IMR-90 (cell line): Measurements from ENCODE around the gene LRRC3B. TPM values are rescaled to one million over a fixed set of nuclear protein-coding genes. Genes with fewer than 3 reads are reported as not detected.
A peak's percentile ranks its signal among the peaks of the same experiment; 100 is the strongest.

Source experiments
- ATAC-seq: fragments of 200-7000 bp; cut with Tn5 transposase; 2 replicates; pipeline ENCODE4 v1.9.1; 2020; ENCODE audit warnings: low read depth, mild to moderate bottlenecking, moderate library complexity
- BruUV-seq: library from RNA; stranded (reverse); fragments of 400-500 nt; replicated peaks from 2 replicates; lab custom pipeline; 2021; lab: Mats Ljungman, UMichigan
- CTCF ChIA-PET: fragments of 300-600 bp; formaldehyde crosslinking; extraction: SDS; loops from one replicate; lab custom pipeline; 2021; ENCODE audit warnings: antibody characterized with exemption; lab: Yijun Ruan, JAX
- POLR2A ChIA-PET: fragments of 300-600 bp; sonication (Branson Sonifier 250); formaldehyde crosslinking; loops from one replicate; lab custom pipeline; 2022; ENCODE audit warnings: antibody characterized with exemption; ENCODE audit not compliant: unreplicated experiment; lab: Charles Lee
- DNase-seq: peaks from one replicate; pipeline ENCODE4 v3.0.0; 2013
- H2AFZ ChIP-seq: replicated peaks from 2 replicates; pipeline ENCODE3; 2013; ENCODE audit warnings: low read length, mild to moderate bottlenecking; ENCODE audit not compliant: poor library complexity
- H2AK5ac ChIP-seq: 2 replicates; pipeline ENCODE4 v1.6.1; 2013; ENCODE audit warnings: low read depth, low read length, inconsistent platforms
- H2AK9ac ChIP-seq: replicated peaks from 2 replicates; pipeline ENCODE3; 2013; ENCODE audit warnings: mild to moderate bottlenecking, low read depth, low read length, moderate library complexity; ENCODE audit not compliant: poor library complexity
- H2BK120ac ChIP-seq: 2 replicates; pipeline ENCODE4 v1.6.1; 2013; ENCODE audit warnings: low read depth, low read length, inconsistent platforms
- H2BK15ac ChIP-seq: 3 replicates; pipeline ENCODE4 v1.6.1; 2013; ENCODE audit warnings: low read depth, low read length, inconsistent platforms
- H2BK20ac ChIP-seq: 2 replicates; pipeline ENCODE4 v1.6.1; 2013; ENCODE audit warnings: low read depth, mild to moderate bottlenecking, inconsistent platforms, low read length, moderate library complexity
- H2BK5ac ChIP-seq: 2 replicates; pipeline ENCODE4 v1.6.1; 2013; ENCODE audit warnings: mild to moderate bottlenecking, low read depth, low read length, inconsistent platforms; ENCODE audit not compliant: poor library complexity, severe bottlenecking
- H3K14ac ChIP-seq: replicated peaks from 2 replicates; pipeline ENCODE4 v1.6.1; 2013; ENCODE audit warnings: low read depth, low read length, inconsistent platforms
- H3K18ac ChIP-seq: 2 replicates; pipeline ENCODE4 v1.6.1; 2013; ENCODE audit warnings: low read depth, low read length, control low read depth
- H3K23ac ChIP-seq: 2 replicates; pipeline ENCODE4 v1.6.1; 2013; ENCODE audit warnings: low read depth, low read length, inconsistent platforms
- H3K27ac ChIP-seq: 2 replicates; pipeline ENCODE4 v1.5.1; 2013; ENCODE audit warnings: mild to moderate bottlenecking, control low read depth, low read length; ENCODE audit not compliant: insufficient read depth
- H3K27me3 ChIP-seq: 2 replicates; pipeline ENCODE4 v1.6.1; 2013; ENCODE audit warnings: low read length; ENCODE audit not compliant: control insufficient read depth, insufficient read depth
- H3K36me3 ChIP-seq: 2 replicates; pipeline ENCODE4 v1.6.1; 2013; ENCODE audit warnings: low read length, mixed read lengths; ENCODE audit not compliant: control insufficient read depth, insufficient read depth
- H3K4ac ChIP-seq: 2 replicates; pipeline ENCODE4 v1.6.1; 2013; ENCODE audit warnings: low read depth, low read length, inconsistent platforms
- H3K4me1 ChIP-seq: 2 replicates; pipeline ENCODE4 v1.6.1; 2013; ENCODE audit warnings: low read length, mixed read lengths; ENCODE audit not compliant: control insufficient read depth, insufficient read depth
- H3K4me2 ChIP-seq: 2 replicates; pipeline ENCODE4 v1.6.1; 2013; ENCODE audit warnings: low read depth, mild to moderate bottlenecking, control low read depth, low read length, moderate library complexity
- H3K4me3 ChIP-seq: 2 replicates; pipeline ENCODE4 v1.5.1; 2013; ENCODE audit warnings: low read depth, mild to moderate bottlenecking, control low read depth, low read length, moderate library complexity; ENCODE audit not compliant: insufficient read depth
- H3K56ac ChIP-seq: 2 replicates; pipeline ENCODE4 v1.6.1; 2013; ENCODE audit warnings: low read length, inconsistent platforms; ENCODE audit not compliant: insufficient read depth; ENCODE audit errors: extremely low read depth
- H3K79me1 ChIP-seq, 2 experiments: 2 replicates each; pipeline ENCODE4 v1.6.1; 2013; ENCODE audit warnings: low read length in 2 of 2, inconsistent platforms in 1 of 2, low read depth in 1 of 2
- H3K9ac ChIP-seq: 2 replicates; pipeline ENCODE4 v1.6.1; 2013; ENCODE audit warnings: low read depth, low read length, control low read depth
- H3K9me1 ChIP-seq: 2 replicates; pipeline ENCODE4 v1.6.1; 2013; ENCODE audit warnings: low read length, inconsistent platforms; ENCODE audit not compliant: insufficient read depth
- H3K9me3 ChIP-seq: 2 replicates; pipeline ENCODE4 v1.6.1; 2013; ENCODE audit warnings: low read length; ENCODE audit not compliant: control insufficient read depth, insufficient read depth
- H4K20me1 ChIP-seq: 2 replicates; pipeline ENCODE4 v1.6.1; 2013; ENCODE audit warnings: low read length, inconsistent platforms; ENCODE audit not compliant: insufficient read depth
- H4K5ac ChIP-seq: 2 replicates; pipeline ENCODE4 v1.6.1; 2013; ENCODE audit warnings: mild to moderate bottlenecking, low read depth, low read length, control low read depth
- H4K8ac ChIP-seq, 2 experiments: 2 replicates each; pipeline ENCODE4 v1.6.1; 2013; ENCODE audit warnings: low read depth in 2 of 2, low read length in 2 of 2, control low read depth in 1 of 2, inconsistent platforms in 1 of 2
- H4K91ac ChIP-seq: 2 replicates; pipeline ENCODE4 v1.6.1; 2013; ENCODE audit warnings: low read depth, low read length, inconsistent platforms; ENCODE audit not compliant: insufficient read depth
- BHLHE40 ChIP-seq: fragments of 150-350 bp; IDR thresholded peaks from 2 replicates; pipeline ENCODE4 v1.6.1; 2016; ENCODE audit warnings: mild to moderate bottlenecking, low read depth, low read length
- CTCF ChIP-seq: conservative IDR thresholded peaks from 2 replicates; pipeline ENCODE4 v1.5.1; 2012; ENCODE audit warnings: mild to moderate bottlenecking, low read depth, low read length, improper control_type of control experiment
- FOS ChIP-seq: fragments of 150-350 bp; IDR thresholded peaks from 2 replicates; pipeline ENCODE4 v1.6.1; 2016; ENCODE audit warnings: low read depth, low read length
- MAFK ChIP-seq: IDR thresholded peaks from 2 replicates; pipeline ENCODE4 v1.6.1; 2012; ENCODE audit warnings: low read depth, low read length, improper control_type of control experiment
- NFE2L2 ChIP-seq: fragments of 150-350 bp; IDR thresholded peaks from 2 replicates; pipeline ENCODE4 v1.6.1; 2016; ENCODE audit warnings: low read depth, mild to moderate bottlenecking, low read length
- POLR2A ChIP-seq: IDR thresholded peaks from 2 replicates; pipeline ENCODE4 v1.6.1; 2012; ENCODE audit warnings: mild to moderate bottlenecking, low read depth, low read length
- RFX5 ChIP-seq: IDR thresholded peaks from 2 replicates; pipeline ENCODE4 v1.8.0; 2012; ENCODE audit warnings: low read depth, mild to moderate bottlenecking, low read length, moderate library complexity
- WGBS, 2 experiments: methylation state at CpG; one replicate each; pipeline versions ENCODE4 v1.1.5 to v1.1.7; 2013; ENCODE audit warnings: missing lambda C conversion rate in 2 of 2; ENCODE audit not compliant: insufficient read length in 1 of 2; ENCODE audit errors: extremely low coverage in 2 of 2; 5-methylcytosine and 5-hydroxymethylcytosine counted together
- dilution Hi-C: fragments of 300-500 bp; cut with HindIII; formaldehyde crosslinking; loops from one replicate; pipeline ENCODE4 v1.14.3; 2018; ENCODE audit warnings: low sequenced_read_pairs; ENCODE audit not compliant: unreplicated experiment
- in situ Hi-C: fragments of 300-500 bp; cut with MboI; formaldehyde crosslinking; loops from 3 replicates; pipeline ENCODE4 v1.14.3; 2019; ENCODE audit warnings: low sequenced_read_pairs, inconsistent platforms, mixed read lengths
- intact Hi-C: fragments of 100-400 bp; cut with micrococcal nuclease; formaldehyde crosslinking; loops from 2 replicates; pipeline ENCODE4 v1.10.0; 2022
- polyA plus RNA-seq, 3 experiments: library from polyadenylated mRNA; depleted of rRNA; stranded (reverse); fragments of >200 nt; gene quantifications; 2 replicates each; pipeline ENCODE4 v1.2.3, GENCODE V29; 2012; ENCODE audit warnings: low replicate concordance in 1 of 3
- total RNA-seq: library from RNA; depleted of rRNA; stranded (reverse); fragments of >200 nt; gene quantifications from 2 replicates; pipeline ENCODE4 v1.2.3, GENCODE V29; 2012

The LRRC3B gene
- total and polyA plus RNA-seq, 2 of the 4 experiments (the other 2 are of a cell fraction): not detected

- Histone ChIP-seq H3K4me2 (no peak overlapping the region), H4K5ac (no peak overlapping the region), H3K14ac (no peak overlapping the region), H2AK9ac (no peak overlapping the region), H3K27me3 (no peaks in the 10 kb centered on the region), H3K23ac (no peak overlapping the region), H2BK20ac (no peak overlapping the region), H2BK5ac (no peak overlapping the region), H4K91ac (no peak overlapping the region), H3K9ac (no peak overlapping the region), H2BK15ac (no peak overlapping the region), H3K4ac (no peak overlapping the region), H3K4me3 (no peak overlapping the region), H3K9me1 (no peaks in the 10 kb centered on the region), H3K4me1 (no peaks in the 10 kb centered on the region), H3K18ac (no peak overlapping the region), H3K36me3 (no peaks in the 10 kb centered on the region), H2AK5ac (no peak overlapping the region), H4K8ac (no peak overlapping the region), H4K20me1 (no peaks in the 10 kb centered on the region), H3K9me3 (peaks cover 9% of the 10 kb centered on the region), H3K27ac (no peak overlapping the region), H3K79me1 (no peaks in the 10 kb centered on the region), H2AFZ (no peak overlapping the region), H3K56ac (no peak overlapping the region), H2BK120ac (no peak overlapping the region)
- no TSS peak for BruUV-seq
- dilution Hi-C loops: no loop called here
- POLR2A ChIA-PET: no interaction called here
- TF ChIP-seq FOS: no peak
- no peak for TF ChIP-seq RFX5
- no peak for TF ChIP-seq NFE2L2
- TF ChIP-seq POLR2A: no peak
- TF ChIP-seq BHLHE40: no peak
- TF ChIP-seq MAFK: 0 out of 2 replicates have a peak, but pooled peaks have one; percentile 28
- TF ChIP-seq CTCF: no peak
- in situ Hi-C loops: no loop called here
- no CpG with 5 or more reads among the region's 1 CpG for WGBS, 2 experiments
- no peak for DNase-seq
- no peak for ATAC-seq
- CTCF ChIA-PET: no interaction called here
- intact Hi-C loops: no loop called here
Measured at GRCh38 chr3:26653811-26654425, 31.3 kb downstream of the LRRC3B start.
